Right renal pelvis (tissue), 4 donors: ENCODE measurements around the gene OR13C8. TPM values are rescaled to one million over a fixed set of nuclear protein-coding genes. Genes with fewer than 3 reads are reported as not detected.
"Not testable (repeated sequence)": the region's sequence is repeated elsewhere in the genome, so short reads cannot be mapped to it uniquely, and the experiment has no call there.

Source experiments
- DNase-seq, 4 donors: peaks; one replicate each; pipeline ENCODE4 v3.0.0-alpha.2; 2013; ENCODE audit warnings: low read depth in 4 of 4, low spot score in 3 of 4, missing footprints in 1 of 4
- polyA plus RNA-seq, 4 donors: library from polyadenylated mRNA; unstranded; fragments of 120-200 nt; gene quantifications; one replicate each; pipeline ENCODE4 v1.2.1, GENCODE V29; 2013; ENCODE audit not compliant: insufficient read length in 4 of 4

Gene OR13C8
- polyA plus RNA-seq, result not detected

- no peak for DNase-seq
Observed at GRCh38 chr9:104568868-104569267, at the start of gene OR13C8. OR13C8 (plus strand) TSS chr9:104569168; CDS start chr9:104569168, 0 bp downstream.

- DNase-seq, result not testable (repeated sequence)
Observed at GRCh38 chr9:104520241-104520640, 48.7 kb upstream of the OR13C8 start.

GRCh38 chr9:104527109-104527508 is 41.9 kb upstream of the OR13C8 start, which contains the start of gene OR13C4:
OR13C4 (minus strand) TSS chr9:104527209; CDS start chr9:104527209, 0 bp downstream.
- no peak for DNase-seq

GRCh38 chr9:104536756-104537155 is 32.2 kb upstream of the OR13C8 start, which contains the start of gene OR13C3:
OR13C3 (minus strand) TSS chr9:104536856; CDS start chr9:104536723, 133 bp downstream.
- DNase-seq, result no peak

GRCh38 chr9:104539275-104539674 is 29.7 kb upstream of the OR13C8 start:
- DNase-seq, result no peak

GRCh38 chr9:104544644-104545043 is 24.3 kb upstream of the OR13C8 start:
- DNase-seq, result no peak

- no peak for DNase-seq
Observed at GRCh38 chr9:104553261-104553660, 15.7 kb upstream of the OR13C8 start.

- DNase-seq, result no peak
Observed at GRCh38 chr9:104555521-104555920, 13.4 kb upstream of the OR13C8 start.

- no peak for DNase-seq
Observed at GRCh38 chr9:104556830-104557634, 11.9 kb upstream of the OR13C8 start.

- no peak for DNase-seq
Observed at GRCh38 chr9:104564358-104564757, 4.6 kb upstream of the OR13C8 start.

- no peak for DNase-seq
Observed at GRCh38 chr9:104572612-104573011, 3.6 kb downstream of the OR13C8 start.

GRCh38 chr9:104575456-104575855 is 6.5 kb downstream of the OR13C8 start:
- DNase-seq, result no peak

- DNase-seq, result no peak
Observed at GRCh38 chr9:104577263-104577662, 8.3 kb downstream of the OR13C8 start.

- no peak for DNase-seq
Observed at GRCh38 chr9:104580562-104580961, 11.6 kb downstream of the OR13C8 start.

GRCh38 chr9:104586496-104587180 is 17.7 kb downstream of the OR13C8 start:
- DNase-seq, result no peak

- no peak for DNase-seq
Observed at GRCh38 chr9:104589626-104590025, 20.7 kb downstream of the OR13C8 start.

GRCh38 chr9:104598749-104599148 is 29.8 kb downstream of the OR13C8 start:
- not testable (repeated sequence) for DNase-seq

GRCh38 chr9:104599313-104599712 is 30.3 kb downstream of the OR13C8 start, which contains the start of gene OR13C5:
OR13C5 (minus strand) TSS chr9:104599413; CDS start chr9:104599413, 0 bp downstream.
- not testable (repeated sequence) for DNase-seq

GRCh38 chr9:104604801-104605200 is 35.8 kb downstream of the OR13C8 start:
- DNase-seq, result no peak

GRCh38 chr9:104605527-104605926 is 36.6 kb downstream of the OR13C8 start, which contains the start of gene OR13C2:
OR13C2 (minus strand) TSS chr9:104605627; CDS start chr9:104605627, 0 bp downstream.
- not testable (repeated sequence) for DNase-seq

- DNase-seq, result no peak
Observed at GRCh38 chr9:104606152-104606551, 37.2 kb downstream of the OR13C8 start.
